Measurements from ENCODE around the gene RFX2.

- TF ChIP-seq CTCF (IDR thresholded peaks at IDR 0.05), result no peak
- TF ChIP-seq POLR2A (IDR thresholded peaks at IDR 0.05), result peak in 1 of 2 donors; percentile 15
- peak in 1 of 2 donors; percentile 87 for TF ChIP-seq EP300 (IDR thresholded peaks at IDR 0.05)
Observed at GRCh38 chr19:5947435-5947834, 162.9 kb downstream of the RFX2 start.
